C4-2B (cell line): ENCODE data around the gene KCNK5.

Experiments
- CTCF ChIP-seq: fragments of 450-650 bp; conservative IDR thresholded peaks from 2 replicates; pipeline ENCODE4 v1.5.1; 2017; ENCODE audit warnings: mild to moderate bottlenecking
- ZFX ChIP-seq: fragments of 450-650 bp; IDR thresholded peaks from 2 replicates; pipeline ENCODE4 v1.6.1; 2017

DNA sequence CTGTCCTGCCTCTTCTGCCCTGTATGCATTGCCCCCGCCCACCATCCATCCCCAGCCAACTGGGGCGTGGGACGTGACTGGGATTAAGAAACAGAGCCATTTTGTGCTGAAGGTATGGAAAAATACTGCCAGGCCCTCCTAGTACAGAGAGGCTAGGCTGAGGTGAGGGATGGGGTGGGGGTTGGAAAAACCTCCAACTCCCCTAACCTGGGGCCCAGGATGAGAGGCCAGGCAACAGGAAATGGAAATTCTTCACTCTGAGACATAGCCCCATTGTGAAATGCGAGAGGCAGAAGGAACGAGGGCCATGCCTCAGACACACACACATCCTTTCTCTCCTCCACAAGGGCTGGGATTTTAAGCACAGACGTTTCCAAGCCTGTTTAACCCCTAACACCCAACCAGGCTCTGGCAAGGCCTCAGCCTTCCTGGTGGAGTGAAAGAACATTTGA, 19.9 kb downstream of the KCNK5 start:
- TF ChIP-seq CTCF: no peak
- TF ChIP-seq ZFX: no peak
